SK-N-SH (cell line): ENCODE results near the gene ZKSCAN1. TPM values are rescaled to one million over a fixed set of nuclear protein-coding genes. Genes with fewer than 3 reads are reported as not detected.
"Not testable (repeated sequence)": the region's sequence is repeated elsewhere in the genome, so short reads cannot be mapped to it uniquely, and the experiment has no call there.

Source experiments
- CTCF ChIA-PET: fragments of 300-600, 350-600 bp; formaldehyde crosslinking; extraction: SDS; loops from one replicate; lab custom pipeline; 2021; lab: Yijun Ruan, JAX
- POLR2A ChIA-PET: fragments of 350-600 bp; sonication (Branson Sonifier 250); formaldehyde crosslinking; extraction: SDS; loops from one replicate; lab custom pipeline; 2020; ENCODE audit warnings: antibody characterized with exemption, inconsistent platforms; lab: Yijun Ruan, JAX
- DNase-seq: peaks from one replicate; pipeline ENCODE4 v3.0.0; 2012
- H2AFZ ChIP-seq: fragments of 200-600 bp; sonication (generic); 2 replicates; pipeline ENCODE4 v1.8.1; 2016; ENCODE audit warnings: antibody characterized with exemption, mild to moderate bottlenecking, low read depth
- H3F3A ChIP-seq: fragments of 200-600 bp; sonication (generic); replicated peaks from 2 replicates; pipeline ENCODE3; 2016; ENCODE audit warnings: antibody characterized with exemption, mild to moderate bottlenecking; ENCODE audit not compliant: insufficient read depth
- H3K27ac ChIP-seq, 2 experiments: fragments of 200-500 bp in 1 of 2; fragments of 200-600 bp in 1 of 2; sonication (Bioruptor generic) in 1 of 2; sonication (generic), shearing (Covaris generic) in 1 of 2; 2 replicates each; pipeline versions ENCODE4 v1.5.1 to v1.6.1; 2014 to 2016; ENCODE audit warnings: low read depth in 2 of 2, inconsistent platforms in 1 of 2, low read length in 1 of 2, mild to moderate bottlenecking in 1 of 2, mixed read lengths in 1 of 2
- H3K27me3 ChIP-seq: fragments of 200-600 bp; sonication (generic), shearing (Covaris generic); 2 replicates; pipeline ENCODE4 v1.6.1; 2016; ENCODE audit warnings: mixed run types; ENCODE audit not compliant: insufficient read depth
- H3K36me3 ChIP-seq, 2 experiments: fragments of 200-500 bp in 1 of 2; fragments of 200-600 bp in 1 of 2; sonication (Bioruptor generic) in 1 of 2; sonication (generic) in 1 of 2; replicated peaks in 1 of 2; 2 replicates each; pipeline versions ENCODE3 to v1.5.1; 2014 to 2016; ENCODE audit warnings: low read length in 1 of 2, mild to moderate bottlenecking in 1 of 2; ENCODE audit not compliant: insufficient read depth in 2 of 2, control insufficient read depth in 1 of 2
- H3K4me1 ChIP-seq, 2 experiments: fragments of 200-500 bp in 1 of 2; fragments of 200-600 bp in 1 of 2; sonication (Bioruptor generic) in 1 of 2; sonication (generic), shearing (Covaris generic) in 1 of 2; 2 replicates each; pipeline versions ENCODE4 v1.5.1 to v1.6.1; 2014 to 2016; ENCODE audit warnings: low read depth in 1 of 2, low read length in 1 of 2, mixed run types in 1 of 2; ENCODE audit not compliant: insufficient read depth in 2 of 2, control insufficient read depth in 1 of 2
- H3K4me2 ChIP-seq: fragments of 200-600 bp; sonication (generic), shearing (Covaris generic); 2 replicates; pipeline ENCODE4 v1.6.1; 2017; ENCODE audit warnings: mixed run types
- H3K4me3 ChIP-seq, 2 experiments: fragments of 200-500 bp in 1 of 2; fragments of 200-600 bp in 1 of 2; sonication (Bioruptor generic) in 1 of 2; sonication (generic), shearing (Covaris generic) in 1 of 2; 2 replicates each; pipeline versions ENCODE4 v1.5.1 to v1.8.1; 2014 to 2016; ENCODE audit warnings: low read depth in 2 of 2, inconsistent platforms in 1 of 2, low read length in 1 of 2, mild to moderate bottlenecking in 1 of 2, mixed read lengths in 1 of 2, moderate library complexity in 1 of 2
- H3K79me2 ChIP-seq: fragments of 200-600 bp; sonication (generic); 2 replicates; pipeline ENCODE4 v1.8.1; 2017; ENCODE audit warnings: mild to moderate bottlenecking; ENCODE audit not compliant: insufficient read depth
- H3K9ac ChIP-seq: fragments of 200-600 bp; sonication (generic); 2 replicates; pipeline ENCODE4 v1.6.1; 2017; ENCODE audit warnings: mixed run types
- H3K9me2 ChIP-seq: fragments of 200-600 bp; sonication (generic); 2 replicates; pipeline ENCODE4 v1.6.1; 2017; ENCODE audit warnings: mixed run types
- H3K9me3 ChIP-seq: fragments of 200-600 bp; sonication (generic); 2 replicates; pipeline ENCODE4 v1.6.1; 2017; ENCODE audit warnings: mixed run types, mild to moderate bottlenecking, moderate library complexity
- H4K20me1 ChIP-seq: fragments of 200-600 bp; sonication (generic); 2 replicates; pipeline ENCODE4 v1.6.1; 2017; ENCODE audit warnings: mild to moderate bottlenecking, mixed run types; ENCODE audit not compliant: insufficient read depth
- CHD2 ChIP-seq: fragments of 150-350 bp; IDR thresholded peaks from 2 replicates; pipeline ENCODE4 v1.6.1; 2018; ENCODE audit warnings: low read length; ENCODE audit not compliant: partially characterized antibody
- ELF1 ChIP-seq: IDR thresholded peaks from 2 replicates; pipeline ENCODE4 v1.4.0; 2012
- FOSL2 ChIP-seq: IDR thresholded peaks from 2 replicates; pipeline ENCODE4 v1.4.0; 2012; ENCODE audit warnings: low read depth, mild to moderate bottlenecking, moderate library complexity, borderline replicate concordance
- JUND ChIP-seq: IDR thresholded peaks from 2 replicates; pipeline ENCODE4 v1.4.0; 2012
- RAD21 ChIP-seq: IDR thresholded peaks from 2 replicates; pipeline ENCODE4 v1.6.1; 2012; ENCODE audit warnings: mild to moderate bottlenecking, low read length
- SIN3A ChIP-seq: IDR thresholded peaks from 2 replicates; pipeline ENCODE4 v1.6.1; 2012; ENCODE audit warnings: low read depth, mild to moderate bottlenecking, low read length, moderate library complexity, borderline replicate concordance
- SMC3 ChIP-seq: IDR thresholded peaks from 2 replicates; pipeline ENCODE4 v1.6.1; 2012; ENCODE audit warnings: low read depth, low read length, improper control_type of control experiment
- TAF1 ChIP-seq: IDR thresholded peaks from 2 replicates; pipeline ENCODE4 v1.6.1; 2012; ENCODE audit warnings: low read depth, mild to moderate bottlenecking, low read length, moderate library complexity, borderline replicate concordance
- WGBS: methylation state at CpG from one replicate; pipeline ENCODE4 v1.1.6; 2017; ENCODE audit warnings: low lambda C conversion rate; 5-methylcytosine and 5-hydroxymethylcytosine counted together
- polyA plus RNA-seq, 3 experiments: library from polyadenylated mRNA; depleted of rRNA; stranded (reverse); fragments of >200 nt; gene quantifications; 2 replicates each; pipeline ENCODE4 v1.2.3, GENCODE V29; 2012
- TF ChIP-seq, protein P1 (sequence below): fragments of 200-600 bp; sonication (generic); IDR thresholded peaks from 2 replicates; pipeline ENCODE4 v1.6.1; 2017; ENCODE audit warnings: antibody characterized with exemption, mild to moderate bottlenecking, moderate library complexity

Gene ZKSCAN1
- polyA plus RNA-seq, 1 of the 3 experiments (the other 2 are of a cell fraction) = 21.1 TPM

DNA sequence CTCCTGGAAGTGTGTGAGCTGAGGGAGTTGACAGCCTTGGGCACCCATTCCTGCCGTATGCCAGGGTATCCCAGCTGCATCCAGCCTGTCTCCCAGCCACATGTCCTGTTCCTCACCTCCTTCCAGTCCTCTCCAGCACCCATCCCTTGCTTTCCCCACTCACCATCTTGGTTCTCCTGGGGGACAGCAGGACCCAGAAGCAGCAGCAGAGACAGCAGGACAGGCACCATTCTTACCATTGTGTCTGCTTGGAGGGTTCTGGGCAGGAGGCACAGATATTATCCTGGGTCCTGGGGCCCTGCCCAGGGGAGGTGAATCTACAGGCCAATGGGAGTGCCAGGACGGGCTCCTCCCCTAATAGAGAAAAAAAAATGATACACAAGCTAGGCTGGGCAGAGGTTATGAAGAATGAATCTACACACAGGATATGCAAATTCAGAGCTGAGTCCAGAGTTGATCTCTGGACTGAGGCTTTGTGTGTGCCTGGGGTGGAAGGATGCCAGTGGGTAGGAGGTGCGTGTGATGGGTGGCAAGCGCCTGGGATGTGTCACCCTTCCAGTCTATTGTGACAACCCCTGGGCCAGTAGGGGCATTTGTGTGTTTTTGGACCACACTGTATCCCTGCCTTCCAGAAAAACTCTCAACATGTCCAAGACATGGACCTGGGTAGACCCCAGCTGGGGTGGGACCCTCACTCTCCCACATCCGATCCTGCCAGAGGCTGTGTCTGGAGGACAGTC is 39.4 kb upstream of the ZKSCAN1 start, which contains the start of gene AZGP1:
Gene AZGP1 (minus strand): TSS at position 250 of the 740 bp plus-strand sequence. CDS start 11 bp downstream, at position 239.
- H3K4me1 ChIP-seq = no peaks in the 10 kb centered on the region; a peak in 1 of 4 replicates
- DNase-seq = no peak

GRCh38 chr7:99976626-99977025 is 38.8 kb upstream of the ZKSCAN1 start:
- 34% methylated on average over 13 of the region's 13 CpGs for WGBS
- Histone ChIP-seq H3K9me2 (no peaks in the 10 kb centered on the region), H3K27me3 (peaks cover 24% of the 10 kb centered on the region; the same call in 1 of the 2 replicates), H4K20me1 (no peaks in the 10 kb centered on the region), H2AFZ (no peak overlapping the region), H3K4me1 (no peaks in the 10 kb centered on the region; a peak in 1 of 4 replicates), H3F3A (no peaks in the 10 kb centered on the region), H3K9me3 (no peaks in the 10 kb centered on the region), H3K4me3 (no peak overlapping the region), H3K79me2 (no peaks in the 10 kb centered on the region), H3K9ac (no peak overlapping the region), H3K4me2 (no peak overlapping the region), H3K36me3 (no peaks in the 10 kb centered on the region), H3K27ac (no peak overlapping the region)
- ChIA-PET CTCF (interaction anchor here (0.6 to 6.5 kb wide), 5 partner anchors 15 to 461 kb away, joined by 3 to 103 read pairs (median 5); no protein-coding TSS in a partner anchor), POLR2A (no interaction called here)
- TF ChIP-seq TAF1 (no peak), SMC3 (no peak), ELF1 (no peak), SIN3A (no peak), CHD2 (no peak)
- DNase-seq = no peak

More for the DNA sequence above, 39.4 kb upstream of the ZKSCAN1 start, which contains the start of gene AZGP1:
- Histone ChIP-seq H3K27ac (no peak within 1 kb of the TSS), H3K9me2 (no peaks in the 10 kb centered on the region), H3K9ac (no peak within 1 kb of the TSS), H3K27me3 (peaks cover 24% of the 10 kb centered on the region; the same call in 1 of the 2 replicates), H3K79me2 (no peaks in the 10 kb centered on the region), H3K4me2 (no peak within 1 kb of the TSS), H3K9me3 (no peaks in the 10 kb centered on the region), H2AFZ (no peak within 1 kb of the TSS), H3K36me3 (no peaks in the 10 kb centered on the region), H4K20me1 (no peaks in the 10 kb centered on the region), H3F3A (no peaks in the 10 kb centered on the region), H3K4me3 (no peak within 1 kb of the TSS)
- TF ChIP-seq FOSL2 = no peak
- no peak for TF ChIP-seq RAD21
- no peak for TF ChIP-seq JUND
- ChIA-PET CTCF (interaction anchor here (1.2 to 6.5 kb wide), 2 partner anchors 16 to 62 kb away, joined by 3 to 103 read pairs; no protein-coding TSS in a partner anchor), POLR2A (no interaction called here)
- WGBS = 19% methylated on average over 5 of the region's 5 CpGs

DNA sequence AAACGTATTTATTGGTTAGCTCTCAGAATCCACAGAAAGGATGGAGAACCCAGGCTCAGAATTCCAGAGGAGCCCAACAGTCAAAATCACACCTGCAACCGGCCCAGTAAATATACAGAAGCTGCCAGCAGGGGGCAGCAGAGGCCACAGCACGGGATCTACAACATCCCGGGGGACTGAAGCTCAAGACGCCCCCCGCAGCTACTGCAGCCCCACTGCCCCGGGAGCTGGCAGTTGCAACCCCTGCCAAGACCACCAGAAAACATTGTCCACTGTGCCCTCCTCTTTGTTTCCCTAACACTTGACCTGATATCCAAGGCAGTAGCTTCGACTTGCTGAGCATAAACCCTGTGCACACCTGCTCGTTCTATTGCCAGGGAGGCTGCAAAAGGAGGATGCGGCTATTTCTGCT is 35.6 kb upstream of the ZKSCAN1 start:
- POLR2A ChIA-PET, H3K4me2 ChIP-seq: not testable (repeated sequence)
- CTCF ChIA-PET = interaction anchor here (0.6 to 6.5 kb wide), 38 partner anchors 12 to 923 kb away, joined by 3 to 103 read pairs (median 4); partner anchors contain the start of genes GJC3, TRIM4 and ZKSCAN1

GRCh38 chr7:99980448-99980872 is 34.9 kb upstream of the ZKSCAN1 start:
- POLR2A ChIA-PET, H3K4me3 ChIP-seq, H3K36me3 ChIP-seq, H2AFZ ChIP-seq, H3K79me2 ChIP-seq, H3K9me3 ChIP-seq, H3K9ac ChIP-seq, H3K4me2 ChIP-seq, H3K9me2 ChIP-seq, H3K27ac ChIP-seq, H3F3A ChIP-seq, H4K20me1 ChIP-seq, H3K4me1 ChIP-seq, DNase-seq: not testable (repeated sequence)
- CTCF ChIA-PET = interaction anchor here (0.9 to 6.5 kb wide), 21 partner anchors 11 to 222 kb away, joined by 3 to 103 read pairs (median 4); partner anchors contain the start of genes TRIM4 and ZKSCAN1
- peaks cover 50% of the 10 kb centered on the region for H3K27me3 ChIP-seq
- WGBS = 65% methylated on average over 4 of the region's 4 CpGs

More for the DNA sequence above, 35.6 kb upstream of the ZKSCAN1 start:
- not testable (repeated sequence) for H3K9ac ChIP-seq, H4K20me1 ChIP-seq, DNase-seq, H3K9me2 ChIP-seq, H3K4me1 ChIP-seq, H3K9me3 ChIP-seq, H3K79me2 ChIP-seq, H3K36me3 ChIP-seq, H2AFZ ChIP-seq, H3F3A ChIP-seq, H3K27ac ChIP-seq, H3K4me3 ChIP-seq
- peak; percentile 56 for TF ChIP-seq RAD21
- TF ChIP-seq, protein P1, sequence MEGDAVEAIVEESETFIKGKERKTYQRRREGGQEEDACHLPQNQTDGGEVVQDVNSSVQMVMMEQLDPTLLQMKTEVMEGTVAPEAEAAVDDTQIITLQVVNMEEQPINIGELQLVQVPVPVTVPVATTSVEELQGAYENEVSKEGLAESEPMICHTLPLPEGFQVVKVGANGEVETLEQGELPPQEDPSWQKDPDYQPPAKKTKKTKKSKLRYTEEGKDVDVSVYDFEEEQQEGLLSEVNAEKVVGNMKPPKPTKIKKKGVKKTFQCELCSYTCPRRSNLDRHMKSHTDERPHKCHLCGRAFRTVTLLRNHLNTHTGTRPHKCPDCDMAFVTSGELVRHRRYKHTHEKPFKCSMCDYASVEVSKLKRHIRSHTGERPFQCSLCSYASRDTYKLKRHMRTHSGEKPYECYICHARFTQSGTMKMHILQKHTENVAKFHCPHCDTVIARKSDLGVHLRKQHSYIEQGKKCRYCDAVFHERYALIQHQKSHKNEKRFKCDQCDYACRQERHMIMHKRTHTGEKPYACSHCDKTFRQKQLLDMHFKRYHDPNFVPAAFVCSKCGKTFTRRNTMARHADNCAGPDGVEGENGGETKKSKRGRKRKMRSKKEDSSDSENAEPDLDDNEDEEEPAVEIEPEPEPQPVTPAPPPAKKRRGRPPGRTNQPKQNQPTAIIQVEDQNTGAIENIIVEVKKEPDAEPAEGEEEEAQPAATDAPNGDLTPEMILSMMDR = peak; percentile 94
- TF ChIP-seq SMC3 = peak; percentile 28; the same call in 1 of the 2 replicates
- peaks cover 46% of the 10 kb centered on the region for H3K27me3 ChIP-seq
- WGBS = 14% methylated on average over 9 of the region's 10 CpGs
